Stimulated activated memory B cell treated with anti-CD40 and anti-IgM and Interleukin-4, amounts not matched to agents 10 μg/mL and 1 μg/mL and 100 μg/mL, for 72 hours (primary cell): ENCODE results near the gene FAM174B.

ENCODE experiments used
- ATAC-seq: fragments of 150-1000 bp; cut with Tn5 transposase; 2 replicates; pipeline ENCODE4 v1.10.0; 2021
- H3K27ac Mint-ChIP-seq: one replicate; pipeline ENCODE4 v1.8.0; 2022; ENCODE audit warnings: mild to moderate bottlenecking, mixed read lengths
- H3K27me3 Mint-ChIP-seq: one replicate; pipeline ENCODE4 v1.8.0; 2022; ENCODE audit warnings: mixed read lengths
- H3K36me3 Mint-ChIP-seq: one replicate; pipeline ENCODE4 v1.8.0; 2022; ENCODE audit warnings: mixed read lengths
- H3K4me1 Mint-ChIP-seq: one replicate; pipeline ENCODE4 v1.8.0; 2022; ENCODE audit warnings: mixed read lengths
- H3K4me3 Mint-ChIP-seq: one replicate; pipeline ENCODE4 v1.8.0; 2022; ENCODE audit warnings: mild to moderate bottlenecking, moderate library complexity, mixed read lengths
- H3K9me3 Mint-ChIP-seq: one replicate; pipeline ENCODE4 v1.8.0; 2022; ENCODE audit warnings: mixed read lengths

FAM174B gene

GRCh38 chr15:92569778-92570177, 85.8 kb downstream of the FAM174B start:
- Mint-ChIP-seq H3K27ac (no peak overlapping the region), H3K27me3 (no peaks in the 10 kb centered on the region), H3K4me3 (no peak overlapping the region), H3K36me3 (no peaks in the 10 kb centered on the region), H3K9me3 (peaks cover 3% of the 10 kb centered on the region), H3K4me1 (no peaks in the 10 kb centered on the region)
- no peak for ATAC-seq
